SW 1271 (cell line): ENCODE data around the gene RWDD4.

Experiments
- DNase-seq, 2 experiments: peaks; one replicate each; lab custom pipeline; 2025; lab: John Stamatoyannopoulos, UW

RWDD4 gene

DNA sequence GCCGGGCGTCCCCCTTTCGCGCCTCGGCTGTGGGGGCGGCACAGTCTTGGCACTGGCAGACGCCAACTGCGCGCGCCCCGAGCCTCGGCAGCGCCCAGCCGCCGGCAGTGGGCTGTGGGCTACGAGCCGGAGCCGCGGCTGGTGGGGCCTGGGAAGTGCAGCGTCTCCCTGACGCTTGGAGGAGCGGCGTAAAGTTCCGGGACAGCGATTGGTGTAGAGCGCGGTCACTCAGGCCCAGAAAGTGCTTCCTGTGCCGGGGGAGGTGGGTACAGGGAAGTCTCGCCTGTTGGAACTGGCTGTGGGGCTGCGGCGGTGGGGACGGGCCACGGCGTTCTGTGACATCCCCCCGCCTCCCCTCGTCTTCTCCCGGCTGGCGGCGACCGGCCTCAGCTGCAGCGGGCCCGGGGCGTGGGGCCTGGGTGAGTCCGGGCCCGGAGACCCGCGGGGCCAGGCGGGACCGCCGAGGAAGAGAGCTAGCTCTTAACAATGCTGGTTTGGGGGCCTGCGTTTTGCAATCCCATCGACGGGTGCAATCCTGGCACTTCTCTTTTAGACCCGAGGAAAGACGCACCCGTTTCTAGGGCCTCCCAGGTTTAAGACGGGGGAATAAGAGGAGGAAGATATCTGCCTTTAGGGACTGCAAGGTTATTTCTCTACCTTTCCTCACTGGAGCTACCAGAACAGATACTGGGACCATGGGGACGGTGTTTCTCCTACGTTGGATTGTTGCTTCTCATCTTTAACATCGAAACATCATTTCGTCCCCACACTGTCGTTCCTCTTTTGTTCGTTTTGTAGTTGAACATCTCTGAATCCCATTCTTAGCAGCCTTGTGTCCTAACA, at the start of gene RWDD4, which contains the start of gene TRAPPC11:
Gene RWDD4, minus strand, starts transcription at position 157 of the 843 bp plus-strand sequence. CDS start 233 bp downstream, outside the sequence.
Gene TRAPPC11, plus strand, starts transcription at position 265 of the 843 bp plus-strand sequence. CDS start 4,575 bp downstream, outside the sequence.
- DNase-seq, result peak; percentile 81 to 90

DNA sequence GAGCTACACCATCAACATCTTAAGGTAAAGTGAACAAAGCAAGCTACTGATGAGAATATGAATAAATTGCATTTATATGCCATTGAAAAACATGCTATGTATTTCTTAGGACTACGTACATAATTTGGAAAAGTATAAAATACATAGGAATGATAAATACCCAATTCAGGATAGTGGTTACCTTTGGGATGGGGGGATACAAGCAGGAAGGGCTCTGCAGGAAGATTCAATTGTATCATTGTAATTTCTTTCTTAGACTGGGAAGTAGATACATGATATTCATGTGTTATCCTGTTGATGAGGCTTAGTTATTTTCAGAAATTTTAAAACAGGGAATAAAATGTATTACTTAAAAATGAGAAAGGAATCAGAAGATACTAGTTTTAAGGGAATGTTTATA, 43.5 kb upstream of the RWDD4 start:
- no peak for DNase-seq

DNA sequence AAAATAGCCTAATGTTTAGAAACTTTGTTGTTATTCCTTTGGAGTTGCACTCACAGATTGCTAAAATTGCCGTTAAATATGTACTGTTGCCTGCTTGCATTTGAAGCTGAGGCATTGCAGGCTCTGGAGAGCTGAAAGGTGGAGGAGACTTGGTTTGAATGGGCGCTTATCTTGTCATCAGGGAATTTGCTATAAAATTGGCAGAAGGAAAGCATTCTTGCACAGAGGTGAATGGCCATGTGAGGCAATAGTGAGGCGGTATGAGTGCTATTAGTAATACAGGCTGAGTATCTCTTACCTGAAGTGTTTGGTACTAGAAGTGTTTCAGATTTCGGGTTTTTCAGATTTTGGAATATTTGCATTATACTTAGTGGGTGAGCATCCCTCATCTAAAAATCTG, 41.4 kb upstream of the RWDD4 start:
- no peak for DNase-seq

DNA sequence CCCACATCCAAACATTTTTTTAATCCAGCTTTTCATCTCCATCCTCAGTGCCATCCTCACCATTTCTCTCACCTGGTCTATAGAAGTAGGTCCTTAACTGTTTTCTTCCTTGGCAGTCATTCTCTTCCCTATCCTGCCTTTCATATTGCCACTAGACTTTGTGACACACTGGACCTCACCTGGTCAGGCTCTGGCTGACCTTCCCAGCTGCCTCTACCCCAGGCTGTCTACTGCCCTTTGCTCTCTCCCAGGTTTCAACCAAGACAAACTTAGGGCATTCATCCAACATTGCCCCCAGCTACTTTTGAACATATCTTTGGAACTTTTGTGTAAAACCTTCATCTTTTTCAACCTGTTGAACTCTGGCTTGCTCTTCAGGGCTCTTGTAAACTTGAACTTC, 39.9 kb upstream of the RWDD4 start:
- DNase-seq, result no peak

DNA sequence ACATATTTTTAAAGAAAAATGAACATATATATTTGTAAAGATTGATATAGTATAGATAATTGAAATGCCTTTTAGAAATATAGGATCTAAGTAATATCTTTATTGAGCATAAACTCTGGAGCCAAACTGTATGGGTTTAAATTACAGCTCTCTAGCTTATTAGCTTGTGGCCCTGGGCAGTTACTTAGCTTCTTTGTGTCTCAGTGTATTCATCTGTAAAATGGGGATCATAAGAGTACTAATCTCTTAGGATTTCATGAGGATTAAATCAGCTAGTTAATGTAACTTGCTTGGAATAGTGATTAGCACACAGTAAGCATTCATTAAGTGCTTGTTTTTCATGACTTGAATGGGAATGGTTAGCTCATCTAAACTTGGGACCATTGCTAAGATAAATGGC, 32.9 kb upstream of the RWDD4 start:
- DNase-seq, result no peak

DNA sequence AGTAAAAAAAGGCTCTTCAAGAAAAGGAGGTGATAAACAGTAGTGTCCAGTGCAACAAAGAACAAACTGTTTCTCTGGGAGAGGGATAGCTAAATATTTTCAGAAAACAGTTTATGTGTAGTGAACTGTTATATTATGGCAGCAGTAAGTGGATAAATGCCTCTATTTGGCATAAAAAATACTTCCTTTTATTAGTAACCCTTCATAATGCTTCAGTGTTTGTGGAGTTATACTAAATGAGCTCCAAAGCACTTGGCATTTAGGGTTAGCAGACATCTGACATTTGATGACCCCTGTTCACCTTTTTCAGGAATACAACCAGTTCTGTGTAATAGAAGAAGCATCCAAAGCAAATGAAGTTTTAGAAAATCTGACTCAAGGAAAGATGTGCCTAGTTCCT, 32.0 kb upstream of the RWDD4 start:
- DNase-seq, result no peak

DNA sequence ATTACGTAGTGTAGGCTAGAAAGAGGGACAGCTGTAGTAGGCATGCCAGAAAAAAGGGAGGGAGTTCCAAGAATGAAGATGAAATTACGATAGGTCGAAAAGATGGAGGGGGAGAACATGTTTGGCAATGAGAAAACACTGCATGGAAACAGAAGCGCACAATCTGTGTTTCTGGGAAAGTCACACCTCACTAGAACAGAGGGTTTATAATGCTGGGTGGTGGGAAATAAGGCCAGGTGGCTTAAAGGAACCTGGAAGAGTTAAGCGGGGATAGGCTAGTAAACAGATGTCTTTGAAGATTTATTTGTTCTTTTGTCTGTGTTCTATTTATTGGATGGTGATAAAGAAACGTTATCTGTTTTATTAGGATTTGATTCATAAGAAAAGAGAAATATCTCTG, 29.2 kb upstream of the RWDD4 start:
- no peak for DNase-seq

DNA sequence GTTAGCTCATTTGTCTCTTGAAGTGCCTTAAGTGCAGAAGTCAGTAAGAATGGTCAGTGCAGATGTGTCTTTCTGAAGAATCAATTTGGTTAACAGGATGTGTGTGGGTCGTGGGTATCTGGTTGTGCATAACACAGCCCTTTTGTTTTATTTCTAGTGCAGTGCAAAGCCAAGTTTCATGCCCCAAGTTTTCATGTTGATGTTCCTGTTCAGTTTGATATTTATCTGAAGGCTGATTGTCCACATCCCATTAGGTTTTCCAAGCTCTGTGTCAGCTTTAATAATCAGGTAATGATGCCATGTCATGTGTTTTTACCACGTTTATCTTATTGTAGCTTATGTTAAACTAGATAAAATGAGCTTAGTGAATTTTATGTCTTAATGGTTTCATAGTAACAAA, 27.5 kb upstream of the RWDD4 start:
- DNase-seq, result no peak

DNA sequence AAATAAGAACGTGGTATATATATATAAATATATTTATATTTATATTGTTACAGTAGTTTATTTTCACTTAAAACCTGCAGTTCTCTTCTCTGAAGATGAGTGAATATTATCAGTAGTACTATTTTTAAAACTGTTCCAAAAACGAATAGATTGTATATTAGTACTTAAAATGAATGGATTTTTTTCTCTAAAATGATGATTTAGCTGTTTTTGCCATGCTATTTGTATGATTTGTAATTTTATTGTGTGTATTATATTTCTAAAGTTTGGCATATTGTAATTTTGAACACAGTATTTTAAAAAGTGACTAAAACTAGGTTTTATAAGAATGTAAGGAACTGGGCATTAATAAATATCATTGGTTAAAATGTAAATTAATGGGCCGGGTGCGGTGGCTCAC, 22.1 kb upstream of the RWDD4 start:
- no peak for DNase-seq

DNA sequence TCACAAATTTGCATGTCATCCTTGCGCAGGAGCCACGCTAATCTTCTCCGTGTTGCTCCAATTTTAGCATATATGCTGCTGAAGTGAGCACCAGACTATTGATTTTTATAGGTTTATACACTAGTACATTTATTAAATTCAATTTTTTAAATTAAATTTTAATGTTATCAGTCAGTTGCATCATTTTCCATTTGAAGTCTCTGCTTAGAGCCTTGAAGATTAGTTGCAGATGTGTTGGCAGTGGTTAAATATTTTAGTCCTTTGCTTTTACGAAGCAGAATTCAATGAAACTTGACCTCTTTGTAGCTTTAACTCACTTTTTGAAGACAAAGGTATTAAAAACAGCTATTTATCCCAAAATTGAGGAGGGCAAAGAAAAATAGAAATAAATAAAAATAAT, 16.6 kb upstream of the RWDD4 start:
- no peak for DNase-seq

DNA sequence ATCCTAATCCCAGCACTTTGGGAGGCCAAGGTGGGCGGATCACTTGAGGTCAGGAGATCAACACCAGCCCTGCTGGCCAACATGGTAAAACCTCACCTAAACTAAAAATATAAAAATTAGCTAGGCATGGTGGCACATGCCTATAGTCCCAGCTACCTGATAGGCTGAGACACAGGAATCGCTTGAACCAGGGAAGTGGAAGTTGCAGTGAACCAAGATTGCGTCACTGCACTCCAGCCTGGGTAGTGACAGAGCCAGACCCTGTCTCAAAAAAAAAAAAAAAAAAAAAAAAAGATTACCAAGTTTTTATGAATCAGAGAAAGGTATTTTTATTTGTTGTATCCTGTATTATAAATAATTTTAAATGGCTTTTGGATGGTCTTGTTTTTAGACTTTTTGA, 15.2 kb upstream of the RWDD4 start:
- DNase-seq, result no peak

DNA sequence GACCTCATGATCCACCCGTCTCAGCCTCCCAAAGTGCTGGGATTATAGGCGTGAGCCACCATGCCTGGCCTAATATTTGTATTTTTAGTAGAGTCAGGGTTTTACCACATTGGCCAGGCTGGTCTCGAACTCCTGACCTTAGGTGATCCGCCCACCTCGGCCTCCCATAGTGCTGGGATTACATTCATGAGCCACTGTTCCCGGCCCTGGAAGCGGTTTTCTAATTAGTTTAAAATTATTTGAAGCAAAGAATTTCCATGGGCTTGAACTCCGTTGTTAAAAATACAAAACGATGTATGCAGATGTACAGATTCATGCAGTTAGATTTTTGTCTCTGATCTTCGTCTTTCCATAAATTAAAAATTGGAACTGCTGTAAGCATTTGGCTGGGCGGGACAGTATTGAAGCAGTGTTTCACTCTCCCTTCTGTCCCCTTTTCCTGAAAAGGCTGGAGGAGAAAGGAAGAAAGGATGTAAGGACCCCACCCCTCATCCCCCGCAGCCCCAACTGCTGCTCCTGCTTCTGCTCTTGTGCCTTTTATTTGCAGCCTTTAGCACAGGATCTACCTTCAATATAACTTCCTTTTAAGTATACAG, 12.1 kb upstream of the RWDD4 start:
- no peak for DNase-seq

DNA sequence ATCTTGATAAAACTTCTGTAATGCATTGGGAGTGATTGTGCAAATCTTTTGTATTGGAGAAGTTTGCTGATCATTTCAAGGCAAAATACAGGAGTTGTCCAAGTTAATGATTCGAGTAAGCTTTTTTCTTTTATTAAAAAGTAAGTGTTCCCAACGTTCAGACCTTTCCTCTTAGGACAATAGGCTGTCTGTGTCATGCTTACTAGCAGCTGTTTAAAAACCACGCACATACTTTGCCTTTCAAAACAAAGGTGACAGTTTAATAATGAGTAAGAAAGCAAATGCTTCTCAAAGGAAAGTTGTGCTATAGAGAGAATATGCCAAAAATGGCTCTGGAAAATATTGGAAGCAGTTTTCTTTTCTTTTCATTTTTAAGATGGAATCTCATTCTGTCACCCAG, 11.3 kb upstream of the RWDD4 start:
- no peak for DNase-seq

DNA sequence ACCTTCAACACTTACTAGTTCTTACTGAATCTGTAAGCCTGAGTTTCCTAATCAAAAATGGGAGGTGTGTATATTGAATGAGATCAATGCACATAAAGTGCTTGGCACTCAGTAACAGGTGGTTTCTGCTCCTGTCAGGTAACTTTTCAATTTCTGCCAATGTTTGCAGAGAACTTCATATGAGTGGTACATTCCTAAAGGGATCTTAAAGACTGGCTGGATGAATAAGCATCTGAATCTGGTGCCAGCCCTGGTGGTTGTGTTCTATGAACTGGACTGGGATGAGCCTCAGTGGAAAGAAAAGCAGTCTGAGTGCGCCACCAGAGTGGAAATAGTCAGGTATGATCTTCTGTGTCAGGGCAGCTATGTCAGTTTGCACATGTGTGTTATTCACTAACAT, 7.1 kb upstream of the RWDD4 start:
- DNase-seq, result no peak

DNA sequence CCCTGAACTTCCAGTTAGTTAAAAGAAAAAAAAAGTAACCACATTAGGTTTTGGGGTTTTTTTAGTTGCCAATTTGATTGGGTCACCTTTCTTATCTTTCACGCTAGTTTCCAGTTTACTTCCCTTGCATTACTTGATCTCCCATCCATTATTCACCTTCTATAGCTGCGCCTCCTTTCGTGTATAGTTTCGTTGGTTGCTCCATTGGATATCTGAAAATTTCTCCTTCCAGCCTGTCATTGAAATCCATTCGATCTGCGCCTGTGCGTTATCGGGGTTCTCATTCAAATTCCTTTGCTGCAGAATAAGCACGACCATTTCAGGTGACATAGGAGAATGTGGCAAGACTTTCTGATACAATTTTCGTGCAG, 872 bp upstream of the RWDD4 start:
- no peak for DNase-seq

DNA sequence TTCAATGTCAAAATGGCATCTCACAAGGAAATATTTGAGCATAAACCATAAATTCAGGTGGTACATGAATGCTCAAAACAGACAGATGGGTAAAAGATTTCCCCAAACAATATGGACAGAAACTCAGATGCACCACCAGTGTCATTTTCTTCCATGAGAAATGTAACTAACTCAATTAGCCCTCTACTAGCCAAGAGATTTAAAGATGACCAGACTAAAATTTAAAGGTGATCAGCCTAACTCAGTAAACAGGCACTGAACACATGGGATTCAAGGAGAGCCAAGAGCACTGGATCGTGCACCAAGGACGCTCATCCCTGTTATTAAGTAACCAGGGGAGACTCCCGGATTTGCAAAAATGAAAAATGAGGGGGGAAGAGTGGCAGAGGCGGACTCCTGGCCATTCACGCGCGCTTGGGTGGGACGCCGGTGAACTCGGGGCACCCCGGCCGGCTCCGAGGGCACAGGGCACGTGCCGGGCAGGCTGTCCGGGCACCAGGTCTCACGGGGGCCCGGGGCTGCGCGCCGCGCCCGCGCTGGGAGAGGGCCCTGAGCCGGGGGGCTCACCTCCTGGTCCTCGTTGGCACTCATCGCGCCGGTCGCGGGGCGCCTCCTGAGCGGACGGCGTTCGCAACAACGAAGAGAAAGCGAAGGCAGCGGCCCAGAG, 490 bp downstream of the RWDD4 start:
- peak in 1 of 2 experiments; percentile 5 for DNase-seq

DNA sequence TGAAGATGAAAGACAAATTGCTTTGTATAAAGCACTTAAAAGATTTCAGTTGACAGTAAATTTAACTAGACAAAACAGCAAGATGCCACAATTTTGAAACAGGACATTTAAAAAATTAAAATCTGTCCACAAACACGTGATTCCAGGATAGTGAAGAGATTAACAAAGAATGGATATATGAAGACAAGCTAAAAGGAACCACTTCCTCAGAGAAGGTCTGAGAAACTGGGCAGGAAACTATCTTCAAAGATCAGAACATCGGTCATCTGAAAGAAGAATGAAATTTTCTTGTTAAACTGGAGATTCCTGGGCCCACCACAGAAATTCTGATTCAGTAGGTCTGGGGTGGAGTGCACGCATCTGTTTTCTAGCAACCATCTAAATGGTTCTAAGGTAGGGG, 1.4 kb downstream of the RWDD4 start:
- DNase-seq, result no peak

DNA sequence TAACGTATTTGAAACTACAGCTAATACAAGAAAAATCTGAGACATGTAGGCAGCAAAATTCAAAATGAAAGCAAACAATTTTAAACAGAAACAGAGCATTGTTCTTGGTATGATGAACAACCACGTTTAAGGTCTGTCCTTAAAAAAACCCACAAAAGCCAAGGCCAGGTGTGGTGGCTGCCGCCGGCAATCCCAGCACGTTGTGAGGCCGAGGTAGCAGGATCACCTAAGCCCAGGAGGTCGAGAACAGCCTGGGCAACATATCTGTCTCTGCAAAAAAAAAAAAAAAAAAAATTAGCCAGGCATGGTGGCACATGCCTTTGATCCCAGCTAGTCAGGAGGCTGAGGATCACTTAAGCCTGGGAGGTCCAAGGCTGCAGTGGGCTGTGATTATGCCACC, 13.7 kb downstream of the RWDD4 start:
- DNase-seq, result no peak

DNA sequence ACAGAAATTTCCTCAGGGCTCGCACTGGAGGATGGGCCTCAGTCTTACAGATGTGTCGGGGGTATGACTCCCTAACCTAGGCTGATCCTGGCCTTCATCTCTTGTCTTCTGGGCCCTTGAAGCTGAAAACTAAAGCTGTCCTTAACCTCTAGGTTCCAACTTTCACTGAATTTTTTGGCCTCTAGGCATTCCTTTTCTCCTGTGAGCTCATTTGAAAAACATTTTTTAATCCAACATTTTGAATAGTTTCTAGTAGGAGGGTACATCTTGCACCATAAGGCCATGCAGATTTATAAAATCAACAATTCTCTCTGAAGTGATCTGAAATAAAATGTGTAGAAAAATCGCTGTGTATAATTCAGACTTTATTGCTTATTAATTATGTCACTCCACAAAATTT, 19.7 kb downstream of the RWDD4 start:
- no peak for DNase-seq

DNA sequence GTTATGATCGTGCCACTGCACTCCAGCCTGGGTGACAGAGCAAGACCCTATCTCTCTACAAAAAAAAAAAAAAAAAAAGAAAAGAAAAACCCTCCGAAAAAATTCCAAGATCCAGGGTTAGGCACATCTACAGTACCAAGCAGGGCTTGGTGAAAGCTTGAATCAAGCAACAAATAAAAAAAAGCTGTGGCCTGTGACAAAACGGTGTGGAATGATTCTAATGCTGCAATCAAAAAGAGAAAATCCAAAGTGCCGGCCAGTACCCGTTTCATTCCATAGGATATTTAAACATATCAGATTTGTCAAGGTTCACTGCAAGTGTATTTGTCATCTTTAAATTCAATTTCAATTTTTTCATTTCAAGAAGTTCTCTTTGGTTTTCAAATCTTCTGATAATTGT, 20.5 kb downstream of the RWDD4 start:
- DNase-seq, result no peak

DNA sequence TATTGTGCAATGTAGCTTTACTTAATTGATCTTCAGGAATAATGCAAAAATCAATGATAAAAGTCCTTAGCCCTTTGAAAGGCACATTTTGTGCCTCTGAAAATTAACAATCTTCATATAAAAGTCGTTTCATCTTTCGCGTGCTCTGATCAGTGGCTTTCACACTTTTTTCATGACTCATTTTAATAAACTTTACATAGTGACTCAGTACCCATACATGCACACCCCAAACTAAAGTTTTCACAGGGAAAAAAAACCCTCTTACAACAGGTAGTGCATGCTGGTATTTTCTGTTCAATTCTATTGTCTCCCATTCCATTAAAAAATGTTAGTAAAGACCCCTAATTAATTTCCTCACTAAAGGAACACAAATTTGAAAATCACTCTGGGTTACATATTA, 21.5 kb downstream of the RWDD4 start:
- DNase-seq, result no peak

DNA sequence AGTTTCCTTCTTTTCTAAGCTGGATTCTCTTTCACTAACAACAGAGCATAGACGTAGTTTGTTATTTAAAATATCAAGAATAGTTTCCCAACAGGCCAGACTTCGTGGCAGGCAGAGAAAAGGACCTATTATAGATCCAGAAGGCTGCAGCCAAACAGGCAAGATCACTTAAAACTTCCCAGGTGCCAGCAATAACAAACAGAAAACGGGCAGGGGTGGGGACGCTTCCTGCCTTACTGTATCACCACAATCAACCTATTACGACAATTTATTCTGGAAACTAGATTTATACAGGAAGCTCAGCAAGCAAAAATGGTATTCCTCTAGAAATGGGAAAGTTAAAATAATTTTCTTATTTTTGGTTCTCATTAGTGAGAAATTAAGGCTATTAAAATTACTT, 22.1 kb downstream of the RWDD4 start:
- no peak for DNase-seq

DNA sequence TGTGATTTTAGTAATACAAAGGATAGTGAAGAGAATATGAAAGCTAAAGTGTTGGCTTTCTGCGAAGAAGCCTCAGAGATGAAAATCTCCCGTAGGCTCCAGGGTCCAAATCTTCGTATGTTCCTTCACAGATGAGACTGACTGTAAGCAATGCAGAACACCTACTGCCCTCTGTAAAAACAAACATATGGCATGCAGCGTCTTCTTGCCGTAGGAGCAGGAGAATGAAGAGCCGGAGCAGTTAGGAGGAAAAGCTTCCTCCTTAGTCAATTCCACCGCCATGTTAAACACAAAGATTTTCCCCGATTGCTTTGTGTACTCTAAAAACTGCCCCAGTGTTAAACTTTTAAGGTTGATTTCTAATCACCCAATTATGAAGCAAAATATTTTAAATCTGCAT, 22.5 kb downstream of the RWDD4 start:
- no peak for DNase-seq
